Adrenal gland (tissue), 5 donors: Measurements from ENCODE around the gene YARS1.

Experiments
- CTCF ChIP-seq, 6 experiments: fragments of 450-650 bp in 4 of 6; fragments of 200-600 bp in 2 of 6; sonication (generic) in 1 of 6; IDR thresholded peaks; 1 replicate in 5 of 6; 2 replicates in 1 of 6; pipeline versions ENCODE4 v1.5.1 to v1.8.0; 2016 to 2021; ENCODE audit warnings: antibody characterized with exemption in 6 of 6, mild to moderate bottlenecking in 2 of 6, moderate library complexity in 1 of 6
- POLR2A ChIP-seq, 2 donors: fragments of 450-650 bp; IDR thresholded peaks; one replicate each; pipeline ENCODE4 v1.6.1; 2017; ENCODE audit warnings: antibody characterized with exemption in 2 of 2, mild to moderate bottlenecking in 2 of 2, moderate library complexity in 1 of 2
- donor health status: DM: no; HTN: no; CAD: no.

- TF ChIP-seq CTCF (IDR thresholded peaks at IDR 0.05): no peak
- no peak for TF ChIP-seq POLR2A (IDR thresholded peaks at IDR 0.05)
Measured at GRCh38 chr1:32768110-32768850, 48.9 kb downstream of the YARS1 start.
